ENCODE measurements around the gene ITIH6. TPM values are rescaled to one million over a fixed set of nuclear protein-coding genes. Genes with fewer than 3 reads are reported as not detected.
A peak's percentile ranks its signal among the peaks of the same experiment; 100 is the strongest.
"Not testable (repeated sequence)": the region's sequence is repeated elsewhere in the genome, so short reads cannot be mapped to it uniquely, and the experiment has no call there.

Gene ITIH6
- total RNA-seq, 2 donors from 2014 or later = not detected

DNA sequence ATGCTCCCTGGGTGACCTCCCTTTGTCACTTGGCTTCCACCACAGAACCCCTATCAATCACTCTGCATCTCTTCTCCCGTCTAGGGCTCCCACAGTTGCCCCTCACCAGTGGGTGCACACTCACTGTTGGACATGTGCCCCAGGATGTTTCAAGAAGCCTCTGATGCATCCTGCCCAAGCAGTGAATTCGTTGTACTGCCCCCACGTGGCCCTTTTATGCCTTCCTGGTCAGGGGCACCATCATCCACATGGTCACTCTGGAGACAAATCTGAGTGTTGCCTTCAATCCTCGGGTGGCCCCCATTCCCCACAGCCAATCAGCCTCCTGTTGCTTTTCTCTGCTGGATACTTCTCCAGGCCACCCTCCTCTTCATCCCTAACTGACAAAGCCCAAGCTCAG, 12.2 kb downstream of the ITIH6 start:
- Histone ChIP-seq H3K4me3 (no peak overlapping the region), H3K36me3 (no peaks in the 10 kb centered on the region), H3K27ac (no peak overlapping the region), H3K4me1 (ENCODE audit: control insufficient read depth in 1 of 2, low read depth in 2 of 2) (no peaks in the 10 kb centered on the region), H3K27me3 (replicated peaks; ENCODE audit: insufficient read depth) (no peaks in the 10 kb centered on the region), H3K9me3 (no peaks in the 10 kb centered on the region)
- TF ChIP-seq, protein P1, sequence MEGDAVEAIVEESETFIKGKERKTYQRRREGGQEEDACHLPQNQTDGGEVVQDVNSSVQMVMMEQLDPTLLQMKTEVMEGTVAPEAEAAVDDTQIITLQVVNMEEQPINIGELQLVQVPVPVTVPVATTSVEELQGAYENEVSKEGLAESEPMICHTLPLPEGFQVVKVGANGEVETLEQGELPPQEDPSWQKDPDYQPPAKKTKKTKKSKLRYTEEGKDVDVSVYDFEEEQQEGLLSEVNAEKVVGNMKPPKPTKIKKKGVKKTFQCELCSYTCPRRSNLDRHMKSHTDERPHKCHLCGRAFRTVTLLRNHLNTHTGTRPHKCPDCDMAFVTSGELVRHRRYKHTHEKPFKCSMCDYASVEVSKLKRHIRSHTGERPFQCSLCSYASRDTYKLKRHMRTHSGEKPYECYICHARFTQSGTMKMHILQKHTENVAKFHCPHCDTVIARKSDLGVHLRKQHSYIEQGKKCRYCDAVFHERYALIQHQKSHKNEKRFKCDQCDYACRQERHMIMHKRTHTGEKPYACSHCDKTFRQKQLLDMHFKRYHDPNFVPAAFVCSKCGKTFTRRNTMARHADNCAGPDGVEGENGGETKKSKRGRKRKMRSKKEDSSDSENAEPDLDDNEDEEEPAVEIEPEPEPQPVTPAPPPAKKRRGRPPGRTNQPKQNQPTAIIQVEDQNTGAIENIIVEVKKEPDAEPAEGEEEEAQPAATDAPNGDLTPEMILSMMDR (IDR thresholded peaks at IDR 0.05) = no peak
- ATAC-seq (ENCODE audit: insufficient number of reproducible peaks, low FRiP score, low read depth) = no peak
- DNase-seq (ENCODE audit: low spot score) = no peak

DNA sequence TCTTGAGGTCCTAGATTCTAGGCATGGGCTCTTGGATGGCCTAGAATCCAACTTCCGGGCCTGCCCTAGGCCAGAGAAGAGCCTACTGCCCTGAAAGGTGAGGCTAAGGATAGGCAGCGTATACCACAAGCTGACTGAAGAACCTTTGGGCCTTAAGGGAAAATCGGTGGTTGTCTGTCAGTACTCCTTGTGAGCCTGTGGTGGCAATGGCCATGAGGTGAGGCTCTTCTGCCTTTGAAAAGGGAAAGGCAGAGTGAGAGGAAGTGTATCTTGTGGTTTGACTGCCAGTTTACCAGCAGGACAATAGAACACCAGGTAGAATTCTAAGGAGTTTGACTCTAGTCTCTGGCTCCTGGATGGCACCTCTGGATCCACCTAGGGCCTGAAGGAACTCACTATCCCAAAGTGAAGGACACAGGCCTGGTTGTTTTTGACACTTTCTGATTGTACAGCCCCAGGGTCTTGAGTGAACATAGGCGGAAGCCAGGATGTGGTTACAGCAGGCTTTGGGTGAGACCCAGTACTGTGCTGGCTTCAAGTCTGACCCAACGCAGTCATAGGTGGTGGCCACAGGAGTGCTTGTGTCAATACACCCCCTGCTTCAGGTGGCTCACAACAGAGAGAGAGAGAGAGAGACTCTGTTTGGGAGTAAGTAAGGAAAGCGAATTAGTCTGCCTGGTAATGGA, 20.9 kb downstream of the ITIH6 start:
- Histone ChIP-seq H3K36me3 (no peaks in the 10 kb centered on the region), H3K4me3 (no peak overlapping the region), H3K27ac (no peak overlapping the region), H3K9me3 (no peaks in the 10 kb centered on the region), H3K4me1 (ENCODE audit: control insufficient read depth in 1 of 2, low read depth in 2 of 2) (peaks cover 0 to 6% of the 10 kb centered on the region in 2 donors), H3K27me3 (replicated peaks; ENCODE audit: insufficient read depth) (no peaks in the 10 kb centered on the region)
- DNase-seq (ENCODE audit: low spot score) (no peak), ATAC-seq (ENCODE audit: insufficient number of reproducible peaks, low FRiP score, low read depth) (no peak)
- TF ChIP-seq, protein P1 (IDR thresholded peaks at IDR 0.05) = no peak

DNA sequence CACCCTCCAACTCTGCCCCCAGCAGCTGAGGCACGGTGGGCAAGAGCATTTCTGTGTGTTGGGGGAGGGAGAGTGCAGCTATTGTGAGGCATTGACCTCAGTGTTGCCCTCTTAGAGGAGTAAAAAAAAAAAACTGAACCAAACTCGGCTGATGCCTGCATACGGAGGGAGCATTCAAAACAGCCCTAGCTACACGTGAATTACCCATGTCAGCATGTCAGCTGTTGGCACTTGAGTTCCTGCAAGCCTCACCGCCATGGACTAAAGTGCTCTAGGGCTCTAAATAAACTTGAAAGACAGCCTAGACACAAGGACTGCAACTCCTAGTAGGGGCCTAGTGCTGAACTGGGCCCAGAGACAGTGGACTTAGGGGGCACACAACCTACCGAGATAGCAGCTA, 22.0 kb downstream of the ITIH6 start:
- Histone ChIP-seq H3K27ac (no peak overlapping the region), H3K27me3 (replicated peaks; ENCODE audit: insufficient read depth) (no peaks in the 10 kb centered on the region), H3K36me3 (no peaks in the 10 kb centered on the region), H3K4me1 (ENCODE audit: control insufficient read depth in 1 of 2, low read depth in 2 of 2) (peaks cover 0 to 6% of the 10 kb centered on the region in 2 donors), H3K9me3 (no peaks in the 10 kb centered on the region), H3K4me3 (no peak overlapping the region)
- TF ChIP-seq, protein P1 (IDR thresholded peaks at IDR 0.05) = no peak
- no peak for ATAC-seq (ENCODE audit: insufficient number of reproducible peaks, low FRiP score, low read depth)
- DNase-seq (ENCODE audit: low spot score) = no peak

DNA sequence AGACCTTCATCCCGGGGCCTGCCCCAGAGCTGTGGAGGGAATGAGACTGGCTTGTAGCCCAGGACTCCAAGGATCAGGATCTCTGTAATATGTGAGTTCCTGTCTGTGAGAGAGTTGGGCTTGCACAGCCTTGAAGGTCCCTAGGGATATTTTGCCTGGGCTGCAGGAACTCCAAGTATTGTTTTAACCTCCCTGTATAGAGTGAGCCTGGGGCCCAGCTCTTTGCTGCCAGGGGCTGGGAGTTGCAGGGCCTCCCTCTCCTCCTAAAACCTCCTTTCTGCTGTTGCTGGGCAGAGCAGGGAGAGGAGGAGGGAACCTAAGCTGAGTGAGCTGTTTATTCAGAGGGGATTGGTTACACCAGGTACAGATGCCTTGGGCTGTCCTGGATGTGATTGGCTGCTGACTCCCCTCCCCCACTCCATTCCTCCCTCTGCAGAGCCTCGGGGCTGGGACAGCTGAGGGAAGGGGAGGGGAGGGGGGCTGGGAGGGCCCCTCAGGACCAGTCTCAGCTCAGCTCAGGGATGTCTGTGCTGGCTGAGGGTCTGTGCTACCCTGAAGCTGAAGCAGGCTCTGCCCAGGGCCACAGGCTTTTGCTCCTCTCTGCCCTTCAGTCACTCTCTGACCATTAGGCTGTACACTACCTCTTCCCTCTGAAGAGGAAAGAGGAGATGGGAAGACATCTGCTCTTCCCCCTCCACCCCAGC, 23.5 kb downstream of the ITIH6 start:
- not testable (repeated sequence) for DNase-seq (ENCODE audit: low spot score); H3K36me3 ChIP-seq; ATAC-seq (ENCODE audit: insufficient number of reproducible peaks, low FRiP score, low read depth); H3K27me3 ChIP-seq (replicated peaks; ENCODE audit: insufficient read depth); H3K4me1 ChIP-seq (ENCODE audit: control insufficient read depth in 1 of 2, low read depth in 2 of 2); H3K9me3 ChIP-seq; H3K4me3 ChIP-seq
- H3K27ac ChIP-seq = peak overlapping the region in 1 of 2 donors; percentile 61

DNA sequence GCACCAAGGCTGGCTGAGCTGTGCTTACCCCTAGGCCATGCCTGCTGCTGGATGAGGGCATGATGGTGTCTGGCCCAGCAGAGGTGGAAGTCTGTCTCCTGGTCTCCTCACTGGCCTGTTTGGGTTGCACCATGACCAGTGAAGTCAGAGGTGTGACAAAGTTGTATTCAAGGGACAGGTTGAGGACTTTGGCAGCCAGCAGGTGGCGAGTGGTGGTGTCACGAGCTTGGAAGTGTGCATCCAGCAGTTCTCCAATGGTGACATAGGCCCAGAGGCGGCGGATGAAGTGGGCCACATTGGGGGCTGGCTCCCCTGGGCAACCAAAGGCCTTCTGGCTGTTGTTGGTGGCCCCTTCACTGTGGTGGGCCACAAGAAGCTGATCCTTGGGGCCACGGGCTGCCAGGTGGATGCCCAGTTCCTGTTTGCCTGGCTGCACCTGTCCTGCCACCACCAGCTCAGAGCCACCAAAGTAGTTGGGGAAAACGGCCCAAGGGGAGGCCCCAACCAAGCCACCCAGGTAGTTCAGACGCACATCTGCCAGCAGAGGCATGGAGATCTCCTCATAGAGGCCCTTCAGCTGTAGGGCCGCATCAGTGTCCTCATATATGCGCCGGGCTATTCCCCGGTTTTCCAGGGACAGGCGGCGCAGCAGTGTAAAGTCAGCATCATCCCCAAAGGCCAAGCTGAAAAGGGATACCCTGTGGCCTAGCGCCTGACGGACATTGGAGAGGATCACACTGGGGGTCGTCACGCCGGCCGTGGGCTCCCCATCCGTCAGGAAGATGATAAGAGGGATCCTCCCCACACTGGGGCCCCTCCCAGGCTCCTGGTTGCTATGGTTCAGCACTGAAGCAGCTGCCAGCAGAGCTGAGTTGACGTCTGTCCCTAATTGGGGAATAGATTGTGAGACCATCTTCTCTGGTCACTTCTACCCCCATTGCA, 39.7 kb downstream of the ITIH6 start:
- no peaks in the 10 kb centered on the region for H3K4me1 ChIP-seq (ENCODE audit: control insufficient read depth in 1 of 2, low read depth in 2 of 2)
- TF ChIP-seq, protein P1 (IDR thresholded peaks at IDR 0.05) = no peak
- ATAC-seq (ENCODE audit: insufficient number of reproducible peaks, low FRiP score, low read depth) (no peak), DNase-seq (ENCODE audit: low spot score) (no peak)
- H3K9me3 ChIP-seq = no peaks in the 10 kb centered on the region
- H3K36me3 ChIP-seq = no peaks in the 10 kb centered on the region
- no peak overlapping the region for H3K27ac ChIP-seq
- H3K27me3 ChIP-seq (replicated peaks; ENCODE audit: insufficient read depth) = no peaks in the 10 kb centered on the region
- H3K4me3 ChIP-seq = no peak overlapping the region
